B cell (primary cell): ENCODE results near the gene GRIPAP1. TPM values are rescaled to one million over a fixed set of nuclear protein-coding genes. Genes with fewer than 3 reads are reported as not detected.

ENCODE experiments used
- ATAC-seq: fragments of 200-7000 bp; cut with Tn5 transposase; one replicate; pipeline ENCODE4 v1.10.0; 2021; ENCODE audit warnings: low read depth, mild to moderate bottlenecking, moderate number of reproducible peaks, moderate library complexity
- CTCF ChIA-PET: fragments of 350-600 bp; sonication (Branson Sonifier 250); formaldehyde crosslinking; loops from one replicate; lab custom pipeline; 2021; ENCODE audit warnings: antibody characterized with exemption, inconsistent platforms; lab: Charles Lee
- POLR2A ChIA-PET: fragments of 350-600 bp; sonication (Branson Sonifier 250); formaldehyde crosslinking; loops from one replicate; lab custom pipeline; 2021; ENCODE audit warnings: antibody characterized with exemption; lab: Charles Lee
- DNase-seq: peaks from one replicate; pipeline ENCODE4 v3.0.0; 2013
- H2AFZ ChIP-seq: 2 replicates; pipeline ENCODE4 v1.6.1; 2012; ENCODE audit warnings: mild to moderate bottlenecking, low read depth, low read length; ENCODE audit not compliant: insufficient read depth, poor library complexity, severe bottlenecking
- H3K27ac ChIP-seq, 2 donors: 1 replicate in 1 of 2; 2 replicates in 1 of 2; pipeline ENCODE4 v1.5.1; 2012 to 2013; ENCODE audit warnings: low read length in 2 of 2, mild to moderate bottlenecking in 2 of 2, moderate library complexity in 1 of 2
- H3K27me3 ChIP-seq, 4 experiments: fragments of 200-600 bp in 1 of 4; sonication (generic) in 1 of 4; replicated peaks in 1 of 4; 1 replicate in 2 of 4; 2 replicates in 2 of 4; pipeline versions ENCODE4 v1.6.1 to v1.7.0; 2013 to 2016; ENCODE audit warnings: low read length in 3 of 4, mild to moderate bottlenecking in 2 of 4, mixed read lengths in 1 of 4, moderate library complexity in 1 of 4; ENCODE audit not compliant: insufficient read depth in 4 of 4, control insufficient read depth in 3 of 4; ENCODE audit errors: control extremely low read depth in 1 of 4
- H3K36me3 ChIP-seq, 2 experiments: replicated peaks in 1 of 2; 1 replicate in 1 of 2; 2 replicates in 1 of 2; pipeline versions ENCODE4 v1.6.1 to v1.7.1; 2013; ENCODE audit warnings: low read length in 1 of 2; ENCODE audit not compliant: insufficient read depth in 2 of 2, control insufficient read depth in 1 of 2; ENCODE audit errors: control extremely low read depth in 1 of 2, extremely low read depth in 1 of 2
- H3K4me1 ChIP-seq, 2 donors: fragments of 200-600 bp in 1 of 2; sonication (generic) in 1 of 2; 1 replicate in 1 of 2; 2 replicates in 1 of 2; pipeline versions ENCODE4 v1.5.1 to v1.6.1; 2013 to 2017; ENCODE audit warnings: low read length in 2 of 2; ENCODE audit not compliant: control insufficient read depth in 2 of 2, insufficient read depth in 2 of 2
- H3K4me2 ChIP-seq: replicated peaks from 2 replicates; pipeline ENCODE3; 2012; ENCODE audit warnings: mild to moderate bottlenecking, low read depth, low read length; ENCODE audit not compliant: poor library complexity, severe bottlenecking
- H3K4me3 ChIP-seq, 5 experiments: fragments of 200-600 bp in 1 of 5; sonication (generic) in 1 of 5; 1 replicate in 3 of 5; 2 replicates in 2 of 5; pipeline versions ENCODE4 v1.5.1 to v1.7.0; 2011 to 2016; ENCODE audit warnings: low read length in 4 of 5, mild to moderate bottlenecking in 4 of 5, low read depth in 2 of 5, control low read depth in 1 of 5, moderate library complexity in 1 of 5; ENCODE audit not compliant: insufficient read depth in 1 of 5; ENCODE audit errors: control extremely low read depth in 1 of 5, extremely low read depth in 1 of 5
- H3K79me2 ChIP-seq: fragments of 200-600 bp; sonication (generic); one replicate; pipeline ENCODE4 v1.6.0; 2016; ENCODE audit warnings: low read length; ENCODE audit not compliant: control insufficient read depth, insufficient read depth
- H3K9ac ChIP-seq: fragments of 200-600 bp; sonication (generic); 2 replicates; pipeline ENCODE4 v1.6.1; 2017; ENCODE audit warnings: mild to moderate bottlenecking, low read length, moderate library complexity
- H3K9me3 ChIP-seq, 3 donors: one replicate each; pipeline versions ENCODE4 v1.6.1 to v1.7.1; 2013; ENCODE audit warnings: low read length in 2 of 3; ENCODE audit not compliant: control insufficient read depth in 2 of 3, insufficient read depth in 1 of 3; ENCODE audit errors: control extremely low read depth in 1 of 3
- H4K20me1 ChIP-seq: 2 replicates; pipeline ENCODE4 v1.6.0; 2012; ENCODE audit warnings: mild to moderate bottlenecking, low read length; ENCODE audit not compliant: insufficient read depth, control insufficient read depth, poor library complexity, severe bottlenecking
- H3K27ac Mint-ChIP-seq: one replicate; pipeline ENCODE4 v1.8.0; 2021; ENCODE audit warnings: mixed read lengths
- H3K27me3 Mint-ChIP-seq: one replicate; pipeline ENCODE4 v1.8.0; 2021; ENCODE audit warnings: mixed read lengths
- H3K4me1 Mint-ChIP-seq: one replicate; pipeline ENCODE4 v1.8.0; 2021; ENCODE audit warnings: mixed read lengths
- H3K4me3 Mint-ChIP-seq: one replicate; pipeline ENCODE4 v1.8.0; 2021; ENCODE audit warnings: mixed read lengths
- H3K9me3 Mint-ChIP-seq: one replicate; pipeline ENCODE4 v1.8.0; 2022; ENCODE audit warnings: mixed read lengths; ENCODE audit not compliant: insufficient read depth
- CTCF ChIP-seq: fragments of 200-600 bp; IDR thresholded peaks from one replicate; pipeline ENCODE4 v1.8.0; 2022; ENCODE audit warnings: antibody characterized with exemption, mild to moderate bottlenecking
- EZH2 ChIP-seq: IDR thresholded peaks from 2 replicates; pipeline ENCODE4 v1.6.1; 2012; ENCODE audit warnings: borderline replicate concordance, low read depth, mild to moderate bottlenecking, moderate library complexity, low read length; ENCODE audit not compliant: insufficient read depth, poor library complexity, severe bottlenecking
- WGBS: methylation state at CpG from one replicate; pipeline ENCODE4 v1.1.5; 2013; ENCODE audit warnings: missing lambda C conversion rate; ENCODE audit not compliant: insufficient coverage; 5-methylcytosine and 5-hydroxymethylcytosine counted together
- intact Hi-C: fragments of 100-400 bp; cut with micrococcal nuclease; formaldehyde crosslinking; loops from one replicate; pipeline ENCODE4 v1.10.0; 2022
- polyA plus RNA-seq: library from polyadenylated mRNA; depleted of rRNA; stranded (reverse); fragments of >200 nt; gene quantifications from 2 replicates; pipeline ENCODE4 v1.2.3, GENCODE V29; 2012
- total RNA-seq, 2 donors: library from RNA; stranded (reverse); fragments of 120-200 nt in 1 of 2; gene quantifications; 1 replicate in 1 of 2; 2 replicates in 1 of 2; pipeline versions ENCODE4 v1.2.3 to v1.2.4, GENCODE V29; 2013 to 2022

The GRIPAP1 gene
- total and polyA plus RNA-seq, 2 donors (not counting 1 experiment from before 2014, with no cell fraction given), result 70.7 to 143 TPM

- Histone ChIP-seq H4K20me1 (peaks cover 4% of the 10 kb centered on the region), H3K9ac (no peak overlapping the region), H3K9me3 (no peaks in the 10 kb centered on the region), H3K4me1 (peaks cover 8 to 11% of the 10 kb centered on the region in 2 donors), H3K27me3 (no peaks in the 10 kb centered on the region), H3K4me3 (no peak overlapping the region), H3K4me2 (no peak overlapping the region), H3K27ac (no peak overlapping the region), H3K79me2 (peaks cover 32% of the 10 kb centered on the region), H2AFZ (no peak overlapping the region), H3K36me3 (peaks cover 0 to 29% of the 10 kb centered on the region in 2 experiments)
- H3K27ac Mint-ChIP-seq, result no peak overlapping the region
- 100% methylated on average over 3 of the region's 3 CpGs for WGBS
- no peak for ATAC-seq
- H3K27me3 Mint-ChIP-seq, result no peaks in the 10 kb centered on the region
- ChIA-PET CTCF (interaction anchor here (1.0 kb wide), 1 partner anchor 16 kb away, joined by 3 read pairs; no protein-coding TSS in a partner anchor), POLR2A (no interaction called here)
- no peaks in the 10 kb centered on the region for H3K9me3 Mint-ChIP-seq
- H3K4me3 Mint-ChIP-seq, result no peak overlapping the region
- TF ChIP-seq CTCF (no peak), EZH2 (no peak)
- DNase-seq, result no peak
- peaks cover 28% of the 10 kb centered on the region for H3K4me1 Mint-ChIP-seq
- intact Hi-C loops, result no loop called here
Measured at GRCh38 chrX:48997455-48997854, 4.6 kb downstream of the GRIPAP1 start.

GRCh38 chrX:48996969-48997368 is 5.1 kb downstream of the GRIPAP1 start:
- no peaks in the 10 kb centered on the region for H3K27me3 Mint-ChIP-seq
- DNase-seq, result no peak
- Histone ChIP-seq H3K4me3 (no peak overlapping the region), H3K27me3 (no peaks in the 10 kb centered on the region), H3K4me2 (no peak overlapping the region), H4K20me1 (peaks cover 4% of the 10 kb centered on the region), H3K79me2 (peaks cover 32% of the 10 kb centered on the region), H3K36me3 (peaks cover 0 to 32% of the 10 kb centered on the region in 2 experiments), H3K27ac (no peak overlapping the region), H2AFZ (no peak overlapping the region), H3K9me3 (no peaks in the 10 kb centered on the region), H3K4me1 (peaks cover 8 to 11% of the 10 kb centered on the region in 2 donors), H3K9ac (no peak overlapping the region)
- no peak overlapping the region for H3K4me3 Mint-ChIP-seq
- no peak for ATAC-seq
- no peak for TF ChIP-seq CTCF
- no peaks in the 10 kb centered on the region for H3K9me3 Mint-ChIP-seq
- H3K4me1 Mint-ChIP-seq, result peaks cover 28% of the 10 kb centered on the region
- WGBS, result 80% methylated on average over 2 of the region's 6 CpGs
- intact Hi-C loops, result no loop called here
- no peak overlapping the region for H3K27ac Mint-ChIP-seq
- ChIA-PET POLR2A (no interaction called here), CTCF (interaction anchor here (1.0 kb wide), 1 partner anchor 16 kb away, joined by 3 read pairs; no protein-coding TSS in a partner anchor)
